GM19467 (cell line): ENCODE results near the gene RPS3.

Experiments used
- ATAC-seq: cut with Tn5 transposase; IDR thresholded peaks from one replicate; pipeline ENCODE4 v1.9.1; 2021; ENCODE audit warnings: mild to moderate bottlenecking, moderate library complexity; ENCODE audit not compliant: unreplicated experiment

RPS3 gene

GRCh38 chr11:75433443-75433842 lies 34.1 kb downstream of the RPS3 start:
- no peak for ATAC-seq

GRCh38 chr11:75434051-75434450 lies 34.7 kb downstream of the RPS3 start:
- ATAC-seq: no peak

- no peak for ATAC-seq
Observed at GRCh38 chr11:75434886-75435570, 35.7 kb downstream of the RPS3 start.

DNA sequence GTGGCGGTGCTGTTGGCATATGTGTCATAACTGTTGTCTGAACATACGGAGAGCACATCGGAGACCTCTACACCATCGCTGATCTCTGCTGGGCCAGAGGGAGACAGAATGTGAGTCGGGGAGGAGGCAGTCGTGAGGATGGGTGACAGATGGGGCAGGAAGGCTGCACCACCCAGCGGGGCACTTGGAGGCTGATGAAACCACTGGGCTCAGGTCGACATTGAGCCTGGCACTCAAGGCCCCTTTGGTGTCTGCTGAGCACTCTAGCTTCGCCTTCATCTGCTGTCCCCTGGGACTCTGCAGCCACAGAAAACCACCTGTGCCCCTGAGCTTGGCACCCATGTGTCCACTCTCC lies 36.2 kb downstream of the RPS3 start:
- ATAC-seq: no peak

GRCh38 chr11:75436806-75437205 lies 37.5 kb downstream of the RPS3 start:
- no peak for ATAC-seq

DNA sequence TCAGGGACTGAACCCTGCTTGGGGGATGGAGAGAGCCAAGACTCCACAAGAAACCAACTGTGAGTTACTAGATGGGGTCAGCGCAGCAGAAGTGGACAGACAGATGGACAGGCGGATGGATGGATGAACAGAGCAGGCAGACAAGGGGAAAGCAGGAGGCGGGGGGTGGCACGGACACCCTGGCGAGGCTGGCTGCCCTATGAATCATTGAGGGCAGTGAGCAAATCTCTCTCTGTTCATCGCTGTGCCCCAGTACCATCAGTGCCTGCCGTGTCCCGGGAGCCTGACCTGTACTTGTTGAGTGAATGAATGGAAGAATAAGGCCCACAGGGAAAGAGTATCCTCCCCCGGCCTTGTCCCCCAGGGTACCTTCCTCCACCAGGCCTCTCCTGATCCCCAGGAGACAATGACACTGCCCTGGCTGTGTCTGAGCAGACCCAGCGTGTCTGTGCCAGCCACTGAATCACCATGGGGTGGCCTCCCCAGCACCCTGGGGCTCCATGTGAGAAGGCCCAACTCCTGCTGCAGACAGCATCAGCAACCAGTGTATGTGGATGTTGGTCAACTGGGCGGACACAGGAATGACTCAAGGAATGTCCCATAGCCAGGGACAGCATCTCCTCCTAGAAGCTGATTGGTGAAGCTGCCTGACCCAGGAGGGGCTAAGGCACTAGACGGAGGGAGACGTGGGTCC lies 38.8 kb downstream of the RPS3 start:
- ATAC-seq: no peak

- no peak for ATAC-seq
Observed at GRCh38 chr11:75439026-75439425, 39.7 kb downstream of the RPS3 start.

DNA sequence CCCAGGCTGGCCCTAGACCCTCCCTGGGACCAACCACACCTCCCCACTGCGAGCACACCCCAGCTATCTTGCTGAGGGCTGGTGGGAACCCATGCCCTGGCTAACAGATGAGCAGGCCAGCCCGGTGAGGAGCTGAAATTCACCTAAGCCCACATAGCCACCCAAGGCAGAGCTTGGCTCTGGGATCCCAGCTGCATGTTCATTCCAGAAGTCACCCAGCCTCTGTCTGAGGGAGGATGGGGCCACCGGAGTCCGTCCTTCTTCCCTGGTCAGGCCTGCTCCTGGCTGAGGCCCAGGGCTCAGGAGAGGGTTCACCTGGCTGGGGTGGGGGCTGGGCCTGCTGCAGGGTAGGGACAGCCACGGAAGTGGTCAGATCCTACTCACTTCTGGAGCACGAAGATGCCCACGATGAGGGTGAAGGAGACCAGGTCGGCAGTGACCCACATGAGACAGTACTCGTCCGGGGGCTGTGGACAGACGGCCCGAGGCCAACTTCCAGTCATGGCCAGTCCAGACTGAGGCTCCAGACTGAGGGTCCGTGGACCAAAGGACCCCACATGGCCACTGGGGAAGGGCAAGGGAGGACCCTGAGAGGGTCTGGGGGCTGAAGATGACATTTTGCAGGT lies 40.3 kb downstream of the RPS3 start:
- no peak for ATAC-seq

DNA sequence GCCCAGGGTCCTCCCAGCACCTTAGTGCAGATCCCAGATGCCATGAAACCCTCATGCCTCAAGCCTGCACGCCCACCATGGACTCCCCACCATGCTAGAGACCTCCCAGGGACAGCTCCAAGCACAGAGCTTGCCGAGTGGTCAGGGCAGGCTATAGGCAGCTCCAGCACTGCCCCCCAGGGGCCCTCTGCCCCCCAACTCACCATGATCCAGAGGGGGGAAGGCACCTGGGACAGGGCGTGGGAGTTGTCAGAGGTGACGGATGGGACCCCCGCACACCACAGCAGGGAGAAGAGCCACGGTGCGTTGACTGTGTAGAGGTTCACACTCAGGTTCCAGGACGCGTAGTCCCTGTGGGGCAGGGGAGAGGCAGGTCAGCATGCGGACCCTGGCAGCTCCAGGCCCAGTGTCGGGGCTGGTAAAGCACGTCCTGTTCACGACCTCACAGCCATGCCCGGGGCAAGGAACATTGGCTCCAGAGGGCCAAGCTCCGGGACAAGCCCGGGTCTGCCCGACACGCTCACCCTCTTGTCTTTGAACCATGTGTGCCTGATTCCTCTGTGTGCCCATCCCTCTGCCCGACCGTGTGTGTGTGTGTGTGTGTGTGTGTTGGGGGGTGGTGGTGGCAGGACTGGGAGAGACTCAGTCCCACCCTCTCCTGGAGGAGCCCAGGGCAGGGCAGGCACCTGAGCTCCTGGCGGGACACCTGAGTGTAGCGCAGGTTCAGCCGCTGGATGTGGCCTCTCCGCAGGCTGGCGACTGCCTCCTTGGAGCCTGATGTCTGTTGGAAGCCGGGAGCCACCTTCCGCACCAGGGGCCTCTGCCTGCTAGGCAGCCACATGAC lies 41.9 kb downstream of the RPS3 start:
- no peak for ATAC-seq

DNA sequence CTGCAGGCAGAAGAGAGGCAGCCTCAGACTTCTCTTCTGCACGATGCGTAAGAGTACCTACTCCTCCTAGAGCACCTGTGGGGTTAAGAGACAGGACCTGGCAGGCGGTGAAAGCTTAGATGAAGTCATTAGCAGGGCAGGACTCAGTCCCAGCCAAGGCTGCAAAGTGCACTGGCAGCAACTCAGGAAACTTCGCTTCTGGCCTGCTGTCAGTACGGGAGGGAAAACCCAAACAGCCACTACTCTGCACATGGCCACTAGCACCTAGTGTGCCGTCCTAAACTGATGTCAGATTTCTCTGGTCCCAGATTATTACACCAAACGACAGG lies 42.5 kb downstream of the RPS3 start:
- no peak for ATAC-seq

DNA sequence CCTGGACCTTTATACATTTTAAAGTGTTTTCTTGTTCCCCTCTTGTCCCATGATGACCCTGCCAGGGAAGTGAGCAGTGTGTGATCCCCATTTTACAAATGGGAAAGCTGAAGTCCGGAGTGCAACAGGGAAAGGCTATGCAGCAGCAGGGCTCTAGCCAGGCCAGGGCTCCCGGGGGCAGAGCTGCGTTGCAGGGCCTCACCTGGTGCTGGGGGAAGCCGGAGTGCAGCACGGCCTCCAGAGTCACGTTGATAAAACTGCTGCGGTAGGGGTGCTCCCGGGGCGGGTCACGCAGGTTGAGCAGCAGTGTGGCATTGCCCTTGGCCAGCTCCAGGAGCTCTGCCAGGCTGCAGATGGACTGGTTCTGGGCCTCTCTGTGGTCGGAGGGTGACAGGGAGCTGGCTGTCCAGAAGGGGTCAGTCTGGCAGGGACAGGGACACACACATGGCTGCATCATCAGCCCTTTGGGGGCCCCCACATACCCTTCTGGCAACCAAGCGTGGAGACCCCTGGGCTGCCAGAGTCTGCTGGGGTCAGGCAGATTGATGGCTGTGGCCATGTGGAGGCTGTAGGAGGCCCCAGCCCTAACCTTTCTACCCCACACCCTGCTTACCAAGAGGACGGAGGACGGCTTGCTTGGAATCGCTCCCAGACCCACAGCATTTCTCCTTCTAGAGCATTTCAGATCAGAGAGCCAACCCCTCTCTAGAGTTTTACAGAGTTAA lies 43.0 kb downstream of the RPS3 start:
- no peak for ATAC-seq

DNA sequence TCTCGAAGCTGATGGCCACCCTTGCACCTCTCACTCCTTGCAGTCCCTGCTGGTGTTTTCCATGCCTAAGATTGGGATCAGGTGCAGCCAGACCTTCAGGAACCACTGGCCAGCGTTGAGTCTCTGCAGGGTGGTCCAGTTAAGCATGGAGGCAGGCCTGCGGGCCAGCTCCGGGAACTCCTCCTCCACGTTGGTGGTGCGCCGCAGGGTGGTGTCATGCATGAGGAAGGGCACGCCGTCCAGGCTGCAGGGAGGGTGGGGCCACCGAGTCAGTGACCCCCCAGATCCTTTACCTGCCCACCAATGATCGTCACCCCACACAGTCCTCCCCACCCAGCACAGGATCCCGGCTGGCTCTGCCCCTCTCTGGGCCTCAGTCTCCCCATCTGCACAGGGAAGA lies 43.7 kb downstream of the RPS3 start:
- ATAC-seq: no peak

DNA sequence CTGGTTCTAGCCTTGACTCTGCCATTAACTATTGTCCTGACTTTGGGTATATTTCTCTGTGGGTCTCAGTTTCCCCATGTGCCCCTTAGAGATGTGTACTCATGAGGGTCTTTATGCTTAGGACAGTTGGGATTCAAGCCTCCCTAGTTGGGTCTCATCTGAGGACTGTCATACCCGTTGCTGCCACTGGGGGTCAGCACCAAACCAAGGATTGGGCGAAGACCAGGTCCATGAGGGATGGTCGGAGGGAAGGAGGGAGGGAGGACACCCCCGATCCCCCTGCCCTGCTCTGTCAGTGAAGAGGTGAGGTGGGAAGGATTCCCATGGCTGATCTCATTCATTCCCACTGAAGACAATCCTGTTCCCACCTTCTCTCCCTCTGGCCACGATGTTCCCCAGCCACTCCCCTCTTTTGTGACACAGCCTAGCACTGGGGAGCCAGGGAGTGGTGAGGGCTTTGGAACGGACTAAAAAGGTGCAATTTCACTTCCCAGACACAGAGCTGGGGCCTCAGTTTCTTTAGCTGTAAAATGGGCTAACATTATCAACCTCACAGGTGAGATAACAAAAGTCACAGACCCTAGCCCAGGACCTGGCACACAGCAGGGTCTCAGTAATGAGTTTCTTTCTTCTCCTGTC lies 46.1 kb downstream of the RPS3 start:
- ATAC-seq: no peak

DNA sequence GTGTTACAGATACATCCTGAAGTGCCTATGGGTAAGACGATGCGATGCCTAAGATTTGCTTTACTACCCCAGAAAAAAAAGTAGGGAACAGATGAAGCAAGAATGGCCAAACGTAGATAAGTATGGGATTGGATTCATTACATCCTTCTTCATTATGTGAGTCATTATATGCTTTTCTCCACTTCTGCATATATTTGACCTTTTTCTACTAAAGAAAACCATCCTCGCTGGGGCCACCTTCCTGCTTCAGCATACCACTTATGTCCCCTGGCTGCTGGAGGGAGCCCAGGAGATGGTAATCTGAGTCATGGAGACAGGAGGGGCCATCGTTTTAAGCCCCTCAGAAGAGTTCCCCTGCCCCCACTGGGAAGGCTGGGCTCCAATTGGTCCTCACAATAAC lies 48.1 kb downstream of the RPS3 start:
- no peak for ATAC-seq

DNA sequence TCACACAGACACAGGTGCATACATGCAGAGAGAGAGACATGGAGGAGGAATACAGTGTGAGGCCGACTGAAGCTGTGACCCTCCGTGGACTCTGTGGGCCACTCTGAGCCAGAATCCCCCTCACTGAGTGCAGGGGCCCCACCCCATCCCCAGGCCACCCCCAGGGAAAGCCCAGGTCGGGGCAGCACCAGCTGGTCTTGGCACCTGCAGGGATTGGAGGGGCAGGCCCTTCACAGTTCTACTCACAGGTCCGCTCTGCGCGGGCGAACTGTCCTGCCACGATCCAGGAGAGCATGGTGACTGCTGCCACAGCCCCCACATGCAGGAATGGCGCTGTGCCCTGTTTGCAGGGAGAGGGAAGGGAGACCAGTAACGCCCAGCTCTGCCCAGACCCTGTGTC lies 50.0 kb downstream of the RPS3 start:
- no peak for ATAC-seq

- no peak for ATAC-seq
Observed at GRCh38 chr11:75449776-75450175, 50.5 kb downstream of the RPS3 start.

DNA sequence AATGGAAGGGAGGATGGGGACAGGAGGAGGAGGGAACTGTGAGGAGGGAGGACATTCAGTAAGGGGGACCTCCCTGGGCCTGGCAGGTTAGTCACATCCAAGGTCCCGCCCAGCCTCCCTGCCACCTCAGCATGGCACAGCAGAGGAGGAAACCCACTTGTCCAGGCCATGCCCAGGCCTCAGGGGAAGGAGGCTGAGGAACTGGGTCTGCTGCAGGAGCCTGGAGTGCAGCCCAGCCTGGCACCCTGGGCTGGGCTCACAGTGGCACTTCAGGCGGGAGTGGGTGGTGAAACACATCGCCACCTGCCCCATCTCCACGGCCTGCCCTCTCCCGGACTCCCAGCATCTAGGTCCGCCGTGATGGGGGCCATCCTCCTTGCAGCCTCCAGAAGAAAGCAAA lies 50.9 kb downstream of the RPS3 start:
- no peak for ATAC-seq

DNA sequence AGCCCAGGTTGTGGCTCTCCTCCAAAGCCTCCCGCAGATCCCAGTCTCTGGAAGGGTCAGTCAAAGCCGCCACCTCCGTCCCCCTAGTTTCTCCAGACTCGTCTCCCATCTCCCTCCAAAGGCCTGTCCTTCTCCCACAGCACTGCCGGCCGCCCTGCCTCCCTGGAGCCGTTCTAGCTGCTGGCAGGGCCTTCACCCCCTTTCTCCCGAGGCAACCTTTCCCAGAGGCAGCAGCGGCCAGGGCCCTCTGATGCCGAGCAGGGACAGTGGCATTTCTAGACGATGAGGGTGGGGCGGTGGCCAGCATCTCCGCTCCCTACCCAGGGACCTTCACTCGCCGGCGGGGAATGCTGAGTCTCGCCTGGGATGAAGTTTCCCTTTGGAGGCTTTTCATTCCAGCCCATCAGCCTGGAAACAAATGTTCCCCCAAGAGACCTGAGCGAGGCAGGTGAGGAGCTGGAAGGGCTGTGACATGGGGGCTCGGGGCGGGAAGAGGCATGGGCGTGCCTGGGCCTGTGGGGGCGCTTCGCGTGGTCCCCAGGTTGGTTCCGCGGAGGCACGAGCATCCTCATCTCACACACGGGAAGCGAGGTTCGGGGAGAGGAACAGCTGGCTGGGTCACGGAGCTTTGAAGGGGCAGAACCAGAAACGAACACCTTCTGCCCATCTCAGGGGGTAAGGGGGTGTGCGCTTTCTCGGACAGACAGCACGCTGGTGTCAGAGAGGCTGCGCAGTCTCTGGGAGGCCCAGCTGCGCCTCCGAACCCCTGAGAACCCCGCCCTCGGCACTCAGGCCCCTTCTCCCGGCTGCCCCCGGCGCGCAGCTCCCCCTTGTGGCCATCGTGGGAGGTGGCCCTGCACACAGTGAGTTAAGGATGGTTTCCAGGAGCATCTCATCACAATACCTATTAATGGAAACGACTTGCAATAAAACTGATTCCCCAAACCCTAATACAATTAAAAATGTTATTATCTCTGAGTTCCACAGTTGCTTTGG lies 51.8 kb downstream of the RPS3 start:
- no peak for ATAC-seq

DNA sequence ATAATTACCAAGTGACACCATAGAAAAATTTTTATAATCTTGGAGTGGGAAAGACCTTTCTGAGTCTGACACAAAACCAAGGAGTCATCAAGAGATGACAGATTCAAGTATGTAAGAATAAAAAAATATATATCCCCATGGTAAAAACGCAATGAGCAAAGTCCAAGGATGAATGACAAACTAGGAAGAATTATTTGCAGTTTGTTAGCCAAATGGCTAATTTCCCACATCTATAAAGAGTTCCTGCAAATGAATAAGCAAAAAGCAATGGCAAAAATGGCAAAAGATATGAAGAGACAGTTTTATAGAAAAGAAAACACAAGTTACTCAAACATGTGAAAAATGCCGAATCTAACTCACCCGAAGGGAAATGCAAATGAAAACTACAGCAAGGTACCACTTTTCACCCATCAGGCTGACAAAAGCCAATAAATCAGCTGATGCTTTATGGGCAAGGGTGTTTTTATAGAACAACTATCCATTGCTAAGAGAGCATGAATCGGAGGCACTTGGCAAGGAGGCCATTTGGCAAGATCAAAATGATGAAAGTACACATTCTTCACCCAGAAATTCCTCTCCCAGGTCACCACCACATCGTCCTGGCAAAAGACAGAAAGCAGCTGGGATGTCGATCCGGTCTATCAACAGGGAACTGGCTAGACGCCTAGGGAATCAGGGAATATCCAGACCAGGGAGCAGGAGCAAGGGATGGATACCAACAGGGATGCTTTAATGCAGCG lies 54.8 kb downstream of the RPS3 start:
- ATAC-seq: no peak
